ENCODE measurements around the gene YY1.
A peak's percentile ranks its signal among the peaks of the same experiment; 100 is the strongest.
"Not testable (repeated sequence)": the region's sequence is repeated elsewhere in the genome, so short reads cannot be mapped to it uniquely, and the experiment has no call there.

The YY1 gene

DNA sequence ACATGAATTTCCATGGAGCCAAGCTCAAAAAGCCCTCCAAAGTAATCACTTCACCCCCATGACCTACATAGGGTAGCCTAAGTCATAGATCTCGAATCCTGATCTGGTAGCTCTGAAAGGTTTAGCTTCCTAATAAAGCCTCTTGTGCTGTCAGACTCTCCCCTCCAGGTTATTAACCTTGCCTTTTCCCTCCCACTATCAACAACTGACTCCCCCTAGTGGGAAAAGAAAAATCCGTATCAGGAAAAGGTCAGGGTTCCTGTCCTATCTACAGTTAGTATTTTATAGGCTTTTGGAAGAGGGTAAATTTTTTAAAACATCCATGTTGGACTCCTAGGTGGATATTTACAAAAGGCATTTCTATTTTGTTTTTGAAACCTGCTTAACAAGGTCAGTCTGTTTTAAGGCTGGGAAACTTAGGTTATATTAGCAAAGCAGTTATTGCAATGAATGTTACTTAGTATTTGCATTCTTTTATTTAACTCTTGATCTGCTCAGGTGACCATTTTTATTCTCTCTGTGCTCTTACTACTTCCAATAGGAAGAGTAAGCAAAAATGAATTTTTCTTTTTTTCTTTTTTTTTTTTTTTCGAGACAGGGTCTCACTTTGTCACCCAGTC, 8.0 kb downstream of the YY1 start:
- no peak for DNase-seq

DNA sequence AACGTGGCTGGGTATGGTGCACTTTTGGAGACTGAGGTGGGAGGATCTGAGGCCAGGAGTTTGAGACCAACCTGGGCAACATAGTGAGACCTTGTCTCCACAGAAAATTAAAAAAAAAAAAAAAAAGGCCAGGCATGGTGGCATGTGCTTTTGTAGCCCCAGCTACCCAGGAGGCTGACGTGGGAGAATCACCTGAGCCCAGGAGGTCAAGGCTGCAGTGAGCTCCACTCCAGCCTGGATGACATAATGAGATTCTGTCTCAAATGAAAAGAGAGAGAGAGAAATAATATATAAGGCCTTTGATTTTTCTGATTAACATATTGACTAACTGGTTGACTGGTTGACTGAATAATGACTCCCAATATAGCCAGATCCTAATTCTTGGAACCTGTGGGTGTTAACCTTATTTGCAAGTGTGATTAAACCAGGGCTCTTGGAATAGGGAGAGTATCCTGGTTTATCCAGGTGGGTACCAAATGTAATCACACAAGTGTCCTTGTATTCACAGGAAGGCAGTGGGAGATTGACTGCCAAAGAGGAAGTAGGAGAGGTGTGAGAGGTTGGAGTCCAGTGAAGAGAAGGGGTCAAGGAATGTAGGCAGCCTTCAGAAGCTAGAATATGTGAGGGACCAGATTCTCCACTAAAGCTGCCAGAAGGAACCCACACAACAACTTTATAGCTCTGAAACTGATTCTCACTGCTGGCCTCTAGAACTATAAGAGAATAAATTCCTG, 12.0 kb downstream of the YY1 start:
- DNase-seq, result no peak

GRCh38 chr14:100252684-100253083, 13.7 kb downstream of the YY1 start:
- DNase-seq, result no peak

GRCh38 chr14:100256339-100256895, 17.5 kb downstream of the YY1 start:
- no peak for DNase-seq

DNA sequence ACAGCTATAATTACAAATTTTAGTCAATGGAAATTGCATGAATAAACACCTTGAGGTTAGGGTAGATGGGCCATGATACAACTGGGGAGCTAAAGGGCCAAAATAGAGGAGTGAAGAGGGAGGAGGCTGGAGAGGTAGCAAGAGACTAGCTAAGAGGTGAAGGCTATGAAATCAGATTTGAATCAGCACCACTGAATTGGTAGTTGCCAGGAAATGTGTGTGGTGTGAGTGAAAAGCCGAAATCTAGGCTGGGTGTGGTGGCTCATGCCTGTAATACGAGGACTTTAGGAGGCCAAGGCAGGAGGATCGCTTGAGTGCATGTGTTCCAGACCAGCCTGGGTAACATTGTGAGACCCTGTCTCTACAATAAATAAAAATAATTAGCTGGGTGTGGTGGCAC, 22.7 kb downstream of the YY1 start:
- no peak for DNase-seq

GRCh38 chr14:100262545-100262944, 23.6 kb downstream of the YY1 start:
- no peak for DNase-seq

- DNase-seq, result no peak
Measured at GRCh38 chr14:100263141-100263540, 24.2 kb downstream of the YY1 start.

- no peak for DNase-seq
Measured at GRCh38 chr14:100267990-100268389, 29.0 kb downstream of the YY1 start.

DNA sequence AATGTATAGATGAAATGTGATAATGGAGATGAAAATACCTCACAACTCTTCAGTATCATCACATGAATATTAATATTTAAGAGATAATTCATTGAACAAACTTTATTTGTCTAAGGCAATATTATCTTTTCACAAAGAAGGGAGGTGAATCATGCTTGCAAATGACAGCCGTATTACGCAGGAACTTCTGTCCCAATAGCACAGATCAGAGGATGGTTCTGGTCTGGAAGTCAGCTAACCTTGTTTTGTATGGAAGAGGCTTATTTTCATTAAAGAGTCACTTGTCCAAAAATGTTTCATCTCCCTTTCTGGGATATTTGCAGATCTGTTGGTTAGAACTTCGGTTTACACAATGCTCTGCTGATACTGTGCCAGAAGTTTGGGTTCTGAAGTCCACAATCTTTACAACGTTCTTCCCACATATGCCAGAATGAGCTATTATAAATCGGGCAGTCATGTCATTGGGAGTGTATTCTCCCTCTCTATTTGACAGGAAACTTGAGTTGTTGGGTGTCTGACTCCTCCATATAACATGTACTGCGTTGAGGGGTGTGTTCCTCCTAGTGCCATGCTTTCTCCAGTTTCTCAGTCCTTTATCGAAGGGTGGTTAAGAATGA, 29.8 kb downstream of the YY1 start:
- no peak for DNase-seq

GRCh38 chr14:100271247-100271939, 32.4 kb downstream of the YY1 start:
- peak; percentile 18 for DNase-seq

DNA sequence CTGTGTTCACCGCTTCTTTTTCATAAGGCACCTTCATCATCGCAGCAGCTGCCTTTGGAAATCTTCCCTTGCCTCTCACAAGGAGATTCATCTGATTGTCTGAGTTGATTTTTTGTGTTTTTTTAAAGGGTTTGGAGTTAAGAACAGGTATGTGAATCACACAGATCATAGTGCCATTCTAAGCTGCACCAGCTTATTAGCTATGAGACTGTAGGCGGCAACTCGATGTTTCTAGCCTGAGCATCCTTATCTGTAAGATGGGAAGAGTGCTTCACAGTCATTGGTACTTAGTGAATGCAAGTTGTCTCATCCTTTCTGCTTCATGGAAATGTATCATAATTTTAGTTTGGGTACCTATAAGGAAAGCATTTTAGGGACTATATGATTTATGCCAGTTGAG, 35.3 kb downstream of the YY1 start:
- no peak for DNase-seq

GRCh38 chr14:100275214-100275613, 36.3 kb downstream of the YY1 start:
- DNase-seq, result no peak

GRCh38 chr14:100278702-100279101, 39.8 kb downstream of the YY1 start:
- DNase-seq, result no peak

DNA sequence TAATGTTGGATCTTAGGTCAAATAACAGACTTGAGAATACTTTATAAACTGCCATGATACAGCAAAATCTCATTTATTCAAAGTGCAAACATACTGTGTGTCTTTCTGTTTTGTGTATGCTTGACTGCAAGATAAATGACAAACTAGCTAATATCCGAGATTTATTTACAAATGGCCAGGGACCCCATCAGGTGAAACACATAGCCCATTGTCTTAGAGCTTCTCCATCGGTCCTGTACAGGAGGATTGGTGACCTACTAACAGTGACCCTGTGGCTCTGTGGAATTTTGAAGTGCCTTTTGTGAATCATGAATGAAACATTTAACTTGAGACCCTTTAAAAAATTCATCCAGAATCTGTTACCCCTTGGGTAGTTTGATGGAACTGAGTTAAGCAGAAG, 40.2 kb downstream of the YY1 start:
- no peak for DNase-seq

- DNase-seq, result no peak
Measured at GRCh38 chr14:100279563-100279962, 40.6 kb downstream of the YY1 start.

- DNase-seq, result no peak
Measured at GRCh38 chr14:100281286-100282082, 42.5 kb downstream of the YY1 start.

GRCh38 chr14:100282083-100282350, 43.1 kb downstream of the YY1 start:
- DNase-seq, result no peak

- DNase-seq, result no peak
Measured at GRCh38 chr14:100282766-100283419, 43.9 kb downstream of the YY1 start.

GRCh38 chr14:100283436-100283835, 44.5 kb downstream of the YY1 start:
- not testable (repeated sequence) for DNase-seq

DNA sequence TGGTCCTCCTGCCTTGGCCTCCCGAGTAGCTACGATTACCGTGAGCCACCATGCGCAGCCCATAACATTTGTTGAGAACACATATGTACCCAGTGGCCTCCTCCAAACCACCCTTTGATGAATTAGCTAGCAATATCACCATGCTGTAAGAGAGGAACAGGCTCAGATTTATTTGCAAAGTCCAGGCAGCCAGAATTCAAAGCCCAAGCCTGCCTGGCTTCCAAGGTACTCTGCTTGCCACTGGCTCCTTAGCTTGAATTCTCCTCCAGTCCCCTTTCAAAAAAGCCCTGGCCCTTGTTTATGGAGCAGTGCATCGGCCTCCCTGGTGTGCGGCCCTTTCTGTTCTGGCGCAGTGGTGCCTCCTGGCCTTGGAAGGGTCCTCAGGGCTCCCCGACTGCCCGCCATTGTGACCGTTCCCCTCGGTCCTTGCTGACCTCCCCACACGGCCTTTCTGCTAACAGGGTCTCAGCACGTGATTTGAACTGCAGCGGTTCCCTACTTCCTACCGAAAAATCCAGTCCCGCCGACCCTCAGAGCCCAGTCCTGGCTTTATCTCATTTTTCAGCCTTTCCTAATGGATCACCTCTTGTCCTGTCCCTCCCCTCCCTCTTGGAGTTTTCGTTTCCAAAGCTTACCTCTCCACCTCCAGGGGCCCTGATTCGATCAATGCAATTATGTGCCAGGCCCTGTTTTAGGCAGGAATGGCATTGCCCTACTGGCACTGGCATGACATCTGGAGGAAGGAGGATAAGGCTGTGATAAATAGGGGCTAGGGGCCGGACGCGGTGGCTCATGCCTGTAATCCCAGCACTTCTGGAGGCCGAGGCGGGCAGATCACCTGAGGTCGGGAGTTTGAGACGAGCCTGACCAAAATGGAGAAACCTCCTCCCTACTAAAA, 45.3 kb downstream of the YY1 start:
- no peak for DNase-seq
